ENCODE measurements around the gene KIAA1671.

DNA sequence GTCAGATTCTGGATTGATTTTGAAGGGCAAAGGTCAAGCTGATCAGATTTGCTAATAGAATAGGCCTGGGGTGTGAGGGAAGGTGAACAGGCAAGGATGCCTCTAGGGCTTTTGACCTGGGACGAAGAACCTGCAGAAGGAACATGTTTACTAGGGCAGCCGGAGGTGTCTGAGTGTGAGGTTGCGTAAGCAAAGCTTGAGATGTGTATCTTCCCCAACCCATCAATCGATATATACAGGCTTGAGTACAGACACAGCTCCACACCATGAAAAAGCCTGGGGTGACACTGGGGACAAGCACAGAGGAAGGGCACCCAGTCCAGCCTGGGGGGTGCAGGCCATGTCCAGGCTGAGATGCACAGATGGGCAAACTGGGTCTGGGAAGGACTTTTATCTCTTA lies 7.1 kb upstream of the KIAA1671 start:
- TF ChIP-seq CTCF (IDR thresholded peaks at IDR 0.05 in 8 of 11, conservative IDR thresholded peaks at IDR 0.05 in 3 of 11) (no peak), POLR2A (IDR thresholded peaks at IDR 0.05) (no peak)

Data from spleen (tissue), 7 donors.